Ovary (tissue), 3 donors: Measurements from ENCODE around the gene COL27A1.

Experiments
- CTCF ChIP-seq, 3 donors: fragments of 450-650 bp in 2 of 3; fragments of 200-600 bp in 1 of 3; IDR thresholded peaks; one replicate each; pipeline versions ENCODE4 v1.5.1 to v1.8.0; 2016 to 2022; ENCODE audit warnings: antibody characterized with exemption in 3 of 3, mild to moderate bottlenecking in 1 of 3
- EP300 ChIP-seq: sonication (generic); formaldehyde crosslinking; IDR thresholded peaks from one replicate; pipeline ENCODE4 v1.6.1; 2017; ENCODE audit warnings: antibody characterized with exemption
- POLR2A ChIP-seq: fragments of 450-650 bp; IDR thresholded peaks from one replicate; pipeline ENCODE4 v1.6.1; 2017; ENCODE audit warnings: antibody characterized with exemption, mild to moderate bottlenecking, moderate library complexity
- donor health status: DM: no; HTN: no; CAD: no.

DNA sequence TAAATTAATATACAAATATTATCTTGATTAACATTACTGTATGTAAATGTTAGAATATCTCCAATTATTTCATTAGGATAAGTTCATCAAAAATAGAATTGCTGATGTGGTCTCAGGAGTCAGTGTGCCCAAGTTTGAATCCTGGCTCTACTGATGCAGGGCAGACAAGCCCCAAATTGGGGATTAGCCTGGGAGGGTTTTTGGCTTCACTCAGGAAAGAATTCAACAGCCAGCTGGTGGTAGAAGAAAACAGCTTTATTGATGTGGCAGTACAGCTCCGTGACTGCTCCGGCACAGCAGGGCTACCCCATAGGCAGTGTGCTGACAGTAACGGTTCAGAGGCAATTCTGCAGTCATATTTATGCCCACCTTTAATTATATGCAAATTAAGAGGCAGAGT lies 32.5 kb downstream of the COL27A1 start:
- no peak for TF ChIP-seq POLR2A
- TF ChIP-seq CTCF (IDR thresholded peaks at IDR 0.05): no peak
- no peak for TF ChIP-seq EP300
